HG03135 (cell line): ENCODE data around the gene THSD4.
"Not testable (repeated sequence)": the region's sequence is repeated elsewhere in the genome, so short reads cannot be mapped to it uniquely, and the experiment has no call there.

ENCODE experiments used
- ATAC-seq: cut with Tn5 transposase; IDR thresholded peaks from one replicate; pipeline ENCODE4 v1.9.1; 2021; ENCODE audit warnings: mild to moderate bottlenecking, moderate library complexity; ENCODE audit not compliant: unreplicated experiment

Gene THSD4

DNA sequence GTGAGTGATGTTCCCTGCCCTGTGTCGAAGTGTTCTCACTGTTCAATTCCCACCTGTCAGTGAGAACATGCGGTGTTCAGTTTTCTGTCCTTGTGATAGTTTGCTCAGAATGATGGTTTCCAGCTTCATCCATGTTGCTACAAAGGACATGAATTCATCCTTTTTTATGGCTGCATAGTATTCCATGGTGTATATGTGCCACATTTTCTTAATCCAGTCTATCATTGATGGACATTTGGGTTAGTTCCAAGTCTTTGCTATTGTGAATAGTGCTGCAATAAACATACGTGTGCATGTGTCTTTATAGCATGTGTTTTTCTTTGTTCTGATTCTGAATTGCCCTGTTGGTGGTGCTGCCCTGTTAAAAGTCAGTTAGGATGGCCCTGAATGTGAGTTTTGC lies 204.2 kb downstream of the THSD4 start:
- not testable (repeated sequence) for ATAC-seq

DNA sequence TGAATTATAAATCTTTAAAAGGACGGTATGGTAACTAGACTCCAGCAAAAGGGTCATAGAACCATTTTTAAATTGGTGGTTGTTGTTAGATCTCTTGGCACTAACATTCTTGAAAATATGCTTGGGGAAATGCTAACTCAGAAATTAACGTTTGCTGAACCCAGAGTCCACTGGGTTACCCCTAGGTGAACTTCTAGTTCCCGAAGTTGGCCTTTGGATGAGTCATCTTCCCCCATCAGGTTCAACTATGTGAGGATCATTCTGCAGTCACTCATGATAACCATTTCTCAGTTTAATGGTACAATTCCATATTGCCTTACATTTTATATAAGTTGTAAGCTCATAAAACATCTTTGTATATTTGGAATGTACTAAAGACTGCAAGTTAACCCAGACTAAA lies 204.7 kb downstream of the THSD4 start:
- no peak for ATAC-seq

DNA sequence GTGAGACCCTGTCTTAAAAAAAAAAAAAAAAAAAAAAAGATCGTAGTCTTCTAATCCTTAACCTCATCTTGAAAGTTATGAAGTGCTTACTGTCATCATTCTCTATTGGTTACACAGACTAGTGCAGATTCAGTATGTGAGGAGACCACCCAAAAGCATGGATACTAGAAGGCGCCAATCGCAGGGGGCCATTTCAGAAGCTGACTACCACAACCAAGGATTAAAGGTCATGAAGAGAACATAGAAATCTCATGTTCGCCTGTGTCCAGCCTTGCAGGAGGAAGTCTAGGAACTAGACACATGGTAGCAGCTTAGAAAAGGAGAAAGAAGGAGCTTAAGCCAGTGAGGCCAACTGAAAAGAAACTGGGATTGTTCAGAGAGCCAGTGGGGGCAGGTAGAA lies 207.8 kb downstream of the THSD4 start:
- no peak for ATAC-seq

DNA sequence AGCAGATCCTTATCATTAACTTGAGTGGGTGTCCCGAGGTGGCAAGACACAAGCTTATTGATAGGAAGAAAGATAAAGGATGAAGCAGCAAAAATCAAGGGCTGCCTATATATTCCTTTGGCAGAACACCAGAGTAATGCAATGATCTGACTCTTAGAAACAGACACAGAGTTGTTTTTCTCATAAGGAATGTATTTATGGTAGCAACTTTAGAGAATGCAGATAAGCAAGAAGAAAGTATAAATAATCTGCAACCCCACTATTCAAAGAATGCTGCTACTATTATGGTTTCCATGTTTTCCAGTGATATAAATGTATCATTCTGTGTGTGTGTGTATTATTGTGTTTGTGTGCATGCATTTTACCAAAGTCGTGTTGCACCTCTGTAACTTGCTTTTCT lies 208.3 kb downstream of the THSD4 start:
- no peak for ATAC-seq

DNA sequence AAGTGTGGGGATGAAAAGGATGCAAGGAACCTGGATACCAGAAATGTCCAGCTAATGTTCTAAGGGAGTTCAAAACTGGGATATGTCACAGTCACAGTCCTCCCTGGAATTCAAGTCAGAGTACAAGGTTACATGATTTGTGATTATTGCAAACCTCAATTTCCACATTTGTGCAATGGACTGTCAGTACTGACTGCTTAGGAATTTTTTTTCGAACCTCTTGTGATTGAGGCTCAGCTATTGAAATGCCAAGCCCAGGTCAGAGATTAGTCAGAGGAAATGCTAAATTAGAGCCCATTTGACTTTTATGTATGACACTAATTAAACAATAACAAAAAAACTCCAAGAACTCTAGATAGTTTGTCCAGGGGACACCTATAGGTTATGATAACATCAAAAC lies 210.2 kb downstream of the THSD4 start:
- no peak for ATAC-seq

DNA sequence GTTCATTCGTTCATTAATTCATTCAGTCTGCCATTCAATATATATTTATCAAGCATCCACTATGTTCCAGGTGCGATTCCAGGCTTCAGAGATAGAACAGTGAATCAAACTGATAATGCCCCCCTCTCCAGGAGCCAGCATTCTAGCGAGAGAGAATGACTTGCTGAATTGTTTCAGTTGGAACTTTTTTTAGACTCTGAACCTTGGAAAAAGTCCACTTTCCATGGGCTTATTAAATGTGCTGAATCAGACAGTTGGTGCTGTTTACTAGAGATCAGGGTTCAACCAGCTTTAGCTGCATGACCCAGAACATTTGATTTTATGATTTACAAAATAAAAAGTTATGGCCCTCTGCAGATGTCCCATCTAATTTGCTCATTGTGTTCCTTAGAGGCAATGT lies 213.2 kb downstream of the THSD4 start:
- no peak for ATAC-seq

DNA sequence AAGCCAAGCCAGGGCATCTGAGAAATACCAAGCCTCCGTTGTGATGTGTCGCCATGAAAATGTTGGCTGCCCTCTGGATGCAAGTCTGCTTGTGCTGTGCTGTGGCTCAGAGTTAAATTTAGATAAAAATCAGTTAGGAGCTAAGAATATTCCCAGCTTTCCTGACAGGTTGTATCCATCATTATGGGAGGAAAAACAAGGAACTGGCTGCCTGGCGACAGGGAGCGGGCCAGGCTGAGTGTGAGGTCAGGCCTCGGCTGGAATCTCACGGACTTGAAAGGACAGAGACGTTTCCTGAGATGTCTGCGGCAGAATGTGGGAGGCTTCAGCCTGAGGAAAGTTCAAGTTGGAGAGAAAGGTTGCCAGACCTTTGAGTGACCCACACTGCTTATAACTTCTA lies 213.8 kb downstream of the THSD4 start:
- ATAC-seq, result no peak

DNA sequence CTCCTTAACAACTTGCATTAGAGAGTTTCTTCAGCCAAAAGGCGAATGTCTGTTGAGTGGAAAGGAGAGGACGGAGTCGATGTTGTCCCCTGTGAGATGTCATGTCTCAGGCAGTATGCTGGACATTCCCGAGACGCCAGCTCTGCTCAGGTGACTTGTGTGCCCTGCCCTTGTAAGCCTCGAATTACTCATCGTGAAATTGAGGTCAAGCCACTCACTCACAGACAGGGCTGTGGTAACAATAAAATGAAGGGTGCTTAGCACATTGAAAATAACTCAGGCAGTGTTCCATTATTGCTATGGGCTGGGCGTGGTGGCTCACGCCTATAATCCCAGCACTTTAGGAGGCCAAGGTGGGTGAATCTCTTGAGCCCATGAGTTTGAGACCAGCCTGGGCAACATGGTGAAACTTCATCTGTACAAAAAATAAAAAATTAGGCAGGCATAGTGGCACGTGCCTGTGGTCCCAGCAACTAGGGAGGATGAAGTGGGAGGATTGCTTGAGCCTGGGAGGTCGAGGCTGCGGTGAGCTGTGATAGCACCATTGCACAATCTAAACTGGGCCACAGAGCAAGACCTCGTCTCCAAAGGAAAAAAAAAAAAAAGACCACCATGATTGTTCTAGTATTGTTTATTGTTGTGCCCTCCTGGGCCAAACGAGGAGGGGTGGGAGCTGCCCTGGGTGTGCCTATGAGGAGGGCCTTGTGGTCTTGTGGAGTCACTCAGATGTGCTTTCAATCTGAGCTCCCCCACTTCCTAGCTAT lies 214.4 kb downstream of the THSD4 start:
- ATAC-seq, result no peak

DNA sequence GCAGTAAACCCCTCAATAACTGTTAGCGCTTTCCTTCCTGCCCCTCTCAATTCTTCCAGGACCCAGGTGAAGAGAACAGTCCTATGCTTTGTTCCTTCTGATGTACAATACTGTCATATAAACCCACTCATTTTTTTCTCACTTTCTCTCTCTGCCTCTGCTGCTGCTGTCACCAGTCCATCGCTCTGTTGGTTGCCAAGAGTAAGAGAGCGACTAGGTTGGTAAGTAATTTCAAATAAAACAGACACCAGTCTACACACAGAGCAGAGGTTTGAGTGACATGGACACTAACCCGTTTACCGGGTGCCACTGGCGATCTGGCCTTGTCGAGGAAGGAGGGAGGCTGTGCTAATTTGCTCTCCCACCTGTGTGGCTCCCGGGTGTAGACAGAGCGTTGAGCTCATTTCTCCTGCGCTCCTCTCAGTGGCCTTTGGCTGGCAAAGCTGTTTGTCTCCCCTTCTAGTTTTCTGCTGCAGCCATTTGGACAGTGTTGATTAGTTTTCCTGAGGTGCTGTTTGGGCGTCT lies 215.4 kb downstream of the THSD4 start:
- no peak for ATAC-seq

DNA sequence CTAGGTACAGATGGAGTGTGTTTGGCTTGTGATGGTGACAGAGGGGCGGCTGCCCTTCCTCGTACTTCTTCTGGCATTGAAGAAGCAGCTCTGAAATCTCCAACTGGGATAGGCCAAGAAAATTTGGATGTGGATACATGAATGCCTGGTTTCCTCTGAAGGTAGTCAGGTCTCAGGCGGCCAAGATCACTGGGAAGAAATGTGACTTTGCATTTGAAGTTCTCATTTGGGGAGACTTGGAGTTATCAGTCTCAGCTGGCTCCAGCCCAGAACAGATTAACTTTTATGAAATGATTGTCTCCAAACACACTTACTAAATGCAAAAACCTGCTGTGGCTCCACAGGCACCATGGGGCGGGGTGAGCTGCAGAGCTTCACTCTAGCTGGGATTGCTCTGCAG lies 215.9 kb downstream of the THSD4 start:
- ATAC-seq, result no peak

DNA sequence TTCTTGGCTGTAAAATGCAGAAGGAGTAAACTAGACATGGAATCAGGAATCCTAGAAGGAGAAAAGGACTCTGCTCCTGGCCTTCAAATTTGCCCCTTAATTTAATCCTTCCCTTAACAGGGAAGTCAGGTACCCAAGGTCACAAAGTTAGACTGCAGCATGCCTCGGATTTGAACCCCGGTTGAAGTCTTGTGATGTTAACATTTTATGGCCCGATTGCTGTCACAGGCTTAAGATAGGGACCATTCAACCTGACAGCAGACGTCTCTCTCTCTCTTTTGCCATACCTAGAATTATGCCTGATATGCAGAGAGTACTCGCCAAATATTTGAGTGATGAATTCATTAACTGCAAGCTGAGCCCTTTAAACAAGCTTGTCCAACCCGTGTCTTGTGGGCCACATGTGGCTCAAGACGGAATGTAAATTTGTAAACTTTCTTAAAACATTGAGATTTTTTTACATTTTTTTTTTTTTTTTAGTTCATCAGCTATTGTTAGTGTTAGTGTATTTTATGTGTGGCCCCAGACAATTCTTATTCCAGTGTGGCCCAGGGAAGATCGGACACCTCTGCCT lies 217.2 kb downstream of the THSD4 start:
- ATAC-seq, result no peak

DNA sequence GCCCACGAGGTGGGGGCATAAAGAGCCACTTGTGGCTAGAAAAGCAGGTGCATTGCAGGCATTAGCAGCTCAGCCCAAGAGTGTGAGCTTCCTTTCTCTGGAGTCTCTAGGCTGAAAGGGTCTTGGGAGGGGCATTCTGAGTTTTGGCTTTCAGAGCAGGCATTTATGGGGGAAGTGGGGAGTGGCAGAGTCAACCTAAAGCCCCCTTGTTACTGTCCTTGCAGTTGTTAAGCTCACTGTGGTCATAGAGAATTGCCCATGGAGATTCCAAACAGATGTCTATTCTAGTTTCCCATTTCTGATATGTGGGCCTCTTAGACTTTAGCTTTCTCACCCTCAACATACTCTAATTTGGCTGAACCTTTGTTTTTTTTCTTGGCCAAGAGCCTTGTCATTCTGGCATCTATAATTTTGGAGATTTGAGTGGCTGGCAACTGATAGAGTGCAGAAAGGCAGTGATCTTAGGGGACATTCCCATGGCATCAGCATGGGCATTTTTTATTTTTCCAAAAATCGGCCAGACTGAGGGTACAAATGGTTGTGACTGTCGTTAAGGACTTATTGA lies 217.9 kb downstream of the THSD4 start:
- ATAC-seq, result no peak

DNA sequence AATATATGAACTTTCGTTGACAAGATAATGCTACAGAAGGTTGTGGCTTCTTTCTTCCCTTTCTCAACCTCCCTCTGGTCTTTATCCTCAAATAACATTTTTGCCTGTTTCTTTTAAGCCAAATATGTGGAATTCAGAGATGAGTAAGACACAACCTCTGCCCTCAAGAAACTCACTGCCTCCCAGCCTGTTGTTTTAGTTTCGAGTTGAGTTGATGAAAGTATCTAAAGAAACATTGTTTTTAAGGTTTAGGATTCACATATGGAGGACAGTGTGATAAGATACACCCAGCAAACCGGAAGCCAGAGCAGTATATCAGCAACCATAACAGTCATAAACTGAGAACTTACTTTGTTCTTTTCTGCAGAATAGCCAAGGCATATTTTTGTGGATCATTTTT lies 218.6 kb downstream of the THSD4 start:
- no peak for ATAC-seq

DNA sequence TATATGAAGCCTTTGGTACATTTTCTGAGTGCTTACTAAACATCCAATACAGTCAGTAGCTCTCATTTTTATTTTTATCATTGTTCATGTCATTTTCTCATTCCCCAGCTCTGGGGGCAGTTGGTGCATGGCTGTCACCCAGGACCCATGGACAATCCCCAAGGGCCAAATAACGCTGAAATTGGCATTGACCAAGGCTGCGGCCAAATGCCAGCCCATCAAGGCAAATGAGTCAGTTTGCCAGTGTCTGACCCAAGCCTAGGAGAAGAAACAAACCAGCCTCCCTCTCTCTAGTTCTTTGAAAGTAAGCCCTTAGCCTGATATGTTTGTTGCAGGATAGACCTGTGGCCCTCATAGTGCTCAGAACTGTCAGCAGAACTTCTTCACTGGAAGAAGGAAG lies 219.2 kb downstream of the THSD4 start:
- no peak for ATAC-seq

DNA sequence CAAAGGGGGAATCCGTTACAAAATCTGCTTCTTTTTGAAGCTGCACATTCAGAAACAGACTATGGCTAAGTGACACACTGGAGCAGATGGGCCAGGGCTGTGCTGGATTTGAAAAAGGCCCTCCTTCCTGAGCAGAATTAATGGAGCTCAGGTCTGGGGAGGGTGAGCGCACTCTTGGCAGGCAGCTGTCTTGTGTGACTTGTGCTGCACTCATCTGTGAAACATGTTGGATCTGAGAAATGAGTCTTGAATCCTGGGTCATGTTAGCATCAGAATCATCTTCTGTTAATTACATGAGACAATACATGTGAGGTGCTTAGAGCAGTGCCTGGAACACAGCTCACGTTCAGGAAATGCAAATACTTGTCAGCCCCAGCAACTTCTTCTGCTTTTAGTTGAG lies 219.6 kb downstream of the THSD4 start:
- no peak for ATAC-seq

DNA sequence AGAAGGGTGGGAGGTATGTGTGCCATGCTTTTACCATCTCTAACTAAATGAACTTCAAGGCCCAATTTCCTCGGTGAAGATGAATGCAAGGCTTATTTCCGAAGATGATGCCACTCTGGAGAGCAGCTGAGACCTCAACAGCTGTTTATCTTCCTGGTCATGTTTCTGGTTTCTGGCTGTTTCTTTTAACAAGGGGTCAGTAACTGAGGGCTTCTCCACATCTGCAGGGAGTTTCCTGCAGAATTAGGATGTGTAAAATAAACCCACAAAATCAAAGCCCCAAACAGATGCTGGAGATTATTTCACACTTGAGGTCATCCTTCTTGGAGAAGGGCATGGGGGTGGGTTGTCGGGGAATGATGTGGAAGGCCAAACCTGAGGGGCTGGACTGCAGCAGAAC lies 220.3 kb downstream of the THSD4 start:
- ATAC-seq, result no peak

DNA sequence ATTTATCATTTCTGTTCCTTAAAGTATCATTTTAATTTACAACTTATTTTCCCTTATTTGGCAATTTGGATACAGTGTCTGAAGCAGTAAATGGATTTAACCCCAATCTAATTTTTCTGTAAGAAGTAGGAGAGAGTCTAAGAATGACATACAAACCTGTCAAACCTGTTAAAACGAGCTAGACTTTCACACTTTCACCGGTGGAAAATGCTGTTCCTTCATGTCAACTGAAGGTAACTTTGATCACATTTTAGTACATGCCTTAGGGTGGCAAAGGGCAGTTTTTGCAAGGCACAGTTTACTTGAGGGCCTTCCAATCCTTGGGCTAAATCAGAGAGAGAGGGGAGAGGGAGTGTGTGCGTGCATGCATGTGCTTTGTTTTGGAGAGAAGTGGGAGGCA lies 221.4 kb downstream of the THSD4 start:
- no peak for ATAC-seq

DNA sequence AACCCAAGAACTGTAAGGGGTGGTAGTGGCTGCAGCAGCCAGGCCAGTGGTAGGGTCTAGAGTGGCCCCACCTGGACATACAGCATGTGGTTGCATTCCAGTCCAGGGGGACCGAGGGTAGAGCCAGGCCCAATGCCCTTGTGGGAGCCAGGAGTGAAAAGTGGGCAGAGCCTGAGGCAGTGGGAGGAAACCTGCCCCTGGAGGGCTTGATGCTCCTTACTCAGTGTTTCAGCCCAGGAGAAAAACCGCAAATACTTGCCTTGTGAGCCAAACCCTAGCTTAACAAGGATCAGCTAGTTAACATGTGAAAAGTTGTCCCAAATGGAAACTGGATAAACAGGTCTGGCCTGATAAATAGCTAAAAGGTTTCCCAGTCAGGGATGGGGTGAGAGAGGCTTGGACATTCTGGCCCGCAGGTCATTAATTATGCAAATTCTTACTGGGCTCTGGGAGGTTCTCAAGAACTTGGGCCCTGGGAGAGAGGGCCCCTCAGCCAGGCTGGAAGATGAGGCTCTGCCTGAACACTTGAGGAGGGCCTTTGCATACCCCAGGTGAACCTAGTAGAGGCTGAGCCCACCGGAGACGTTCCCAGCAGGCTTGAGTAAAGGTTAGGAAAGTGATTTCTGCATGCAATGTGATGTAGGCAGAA lies 222.1 kb downstream of the THSD4 start:
- no peak for ATAC-seq

DNA sequence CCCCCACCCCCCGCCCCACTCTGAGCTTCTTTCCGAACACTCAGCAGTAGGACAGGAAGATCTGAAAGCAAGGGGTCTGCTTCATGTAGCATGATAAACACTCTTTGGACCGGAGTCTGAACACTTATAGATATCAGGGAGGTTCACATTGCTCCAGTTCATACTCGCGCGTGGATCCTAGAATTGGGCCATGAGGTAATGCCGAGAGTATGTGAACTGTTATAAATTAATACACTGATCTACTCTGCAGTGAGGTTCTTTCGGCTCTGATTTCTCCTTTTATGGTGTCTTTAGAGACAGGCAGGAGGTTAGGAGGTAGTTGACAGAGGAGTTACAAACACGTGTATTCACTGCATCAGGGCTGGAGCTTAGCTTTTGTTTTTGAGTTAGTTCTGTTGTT lies 223.0 kb downstream of the THSD4 start:
- no peak for ATAC-seq

DNA sequence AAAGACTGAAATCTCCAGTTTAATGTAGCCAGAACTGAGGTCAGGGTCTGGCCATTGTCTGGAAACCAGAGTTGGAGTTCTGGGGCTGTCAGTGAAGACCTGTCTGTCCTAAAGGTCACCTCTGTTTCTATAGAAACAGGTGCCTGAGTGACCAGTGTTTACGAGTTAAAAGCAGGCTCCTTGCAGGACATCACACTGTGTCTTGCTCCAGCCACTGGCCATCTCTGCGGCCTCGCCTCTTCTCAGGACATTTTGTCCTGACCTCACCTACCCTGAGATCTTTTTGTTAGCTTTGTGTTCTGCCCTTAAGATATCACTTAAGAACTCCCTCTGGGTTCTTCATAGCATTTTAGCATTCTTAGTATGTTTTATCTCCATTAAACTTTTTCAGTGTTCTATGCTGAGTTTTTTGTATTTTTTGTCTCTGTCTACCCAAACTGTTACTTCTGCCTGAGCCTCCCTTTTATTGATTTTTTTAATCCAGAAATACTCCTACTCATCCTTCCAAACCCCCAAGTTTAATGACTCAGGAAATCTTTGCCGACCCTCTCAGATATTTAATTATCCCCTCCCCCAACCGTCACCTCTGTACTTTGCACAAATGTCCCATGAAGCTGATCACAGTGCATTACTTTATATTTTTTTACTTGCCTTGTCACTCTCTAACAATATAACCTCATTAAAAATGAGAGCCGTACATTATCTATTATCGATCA lies 223.7 kb downstream of the THSD4 start:
- ATAC-seq, result no peak

DNA sequence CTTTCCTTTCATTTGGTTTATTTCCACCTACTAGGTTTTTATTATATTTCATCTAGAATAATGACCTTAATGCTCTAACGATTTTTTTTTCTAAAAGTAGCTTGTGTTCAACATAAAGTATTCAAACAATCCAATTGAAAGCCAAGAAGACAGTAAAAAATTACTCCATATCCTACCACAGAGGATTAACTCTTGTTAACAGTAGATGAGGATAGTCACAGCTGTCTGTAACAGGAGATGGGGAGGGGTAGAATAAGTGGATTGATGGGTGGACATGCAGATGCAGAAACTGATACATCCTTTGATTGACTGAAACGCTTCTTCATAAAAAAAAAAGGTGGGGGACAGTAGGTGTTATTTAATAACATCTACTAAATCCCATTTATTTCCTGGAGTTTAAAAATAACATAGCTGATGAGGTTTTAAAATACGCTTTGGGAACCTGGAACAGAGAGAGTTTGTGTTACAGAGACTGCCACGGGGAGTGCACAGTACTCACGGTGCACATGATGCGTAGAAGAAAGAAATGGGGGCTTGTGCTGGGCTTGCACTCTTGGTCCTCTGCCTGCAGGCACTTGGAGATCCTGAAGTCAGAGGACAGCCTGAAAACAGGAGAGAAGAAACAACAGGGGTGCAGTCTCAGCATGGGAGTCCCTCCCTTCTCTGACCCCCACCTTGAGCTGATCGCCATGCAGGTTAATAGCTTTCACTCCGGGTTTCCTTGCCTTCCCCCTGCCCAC lies 226.7 kb downstream of the THSD4 start:
- no peak for ATAC-seq
